A673 (cell line): ENCODE measurements around the gene HMGB1. TPM values are rescaled to one million over a fixed set of nuclear protein-coding genes. Genes with fewer than 3 reads are reported as not detected.

Source experiments
- BruUV-seq: library from RNA; stranded (reverse); fragments of 400-500 nt; replicated peaks from 2 replicates; lab custom pipeline; 2021; lab: Mats Ljungman, UMichigan
- CTCF ChIA-PET: fragments of 300-600 bp; sonication (Branson Sonifier 250); formaldehyde crosslinking; loops from one replicate; lab custom pipeline; 2022; ENCODE audit warnings: antibody characterized with exemption; lab: Charles Lee
- POLR2A ChIA-PET: fragments of 300-600 bp; sonication (Branson Sonifier 250); formaldehyde crosslinking; loops from one replicate; lab custom pipeline; 2022; ENCODE audit warnings: antibody characterized with exemption; ENCODE audit not compliant: low non-redundant PET; lab: Charles Lee
- DNase-seq: peaks from one replicate; pipeline ENCODE4 v3.0.0-alpha.2; 2015; ENCODE audit warnings: low spot score
- H3K27ac ChIP-seq: fragments of 200-600 bp; sonication (generic); 2 replicates; pipeline ENCODE4 v1.5.1; 2016; ENCODE audit warnings: mixed run types, low read depth, mild to moderate bottlenecking, mixed read lengths, antibody characterized with exemption, low read length; ENCODE audit not compliant: poor library complexity, severe bottlenecking
- H3K27me3 ChIP-seq: fragments of 200-600 bp; sonication (generic); replicated peaks from 2 replicates; pipeline ENCODE4 v1.6.1; 2017; ENCODE audit warnings: mixed run types, low read depth, mild to moderate bottlenecking, mixed read lengths, antibody characterized with exemption, low read length; ENCODE audit not compliant: insufficient read depth, poor library complexity
- H3K36me3 ChIP-seq: fragments of 200-600 bp; sonication (generic); 2 replicates; pipeline ENCODE4 v1.6.1; 2016; ENCODE audit warnings: mixed run types, mild to moderate bottlenecking, mixed read lengths, antibody characterized with exemption, low read length; ENCODE audit not compliant: insufficient read depth, poor library complexity, severe bottlenecking
- H3K4me1 ChIP-seq: fragments of 200-600 bp; sonication (generic); 2 replicates; pipeline ENCODE4 v1.6.1; 2017; ENCODE audit warnings: mixed run types, mild to moderate bottlenecking, mixed read lengths, antibody characterized with exemption, low read length; ENCODE audit not compliant: insufficient read depth, poor library complexity, severe bottlenecking
- H3K4me3 ChIP-seq: fragments of 200-600 bp; sonication (generic); 2 replicates; pipeline ENCODE4 v1.5.1; 2016; ENCODE audit warnings: low read depth, mixed run types, mild to moderate bottlenecking, mixed read lengths, low read length; ENCODE audit not compliant: poor library complexity, severe bottlenecking
- H3K9me3 ChIP-seq: fragments of 200-600 bp; sonication (generic); 2 replicates; pipeline ENCODE4 v1.6.1; 2016; ENCODE audit warnings: mixed run types, low read depth, mild to moderate bottlenecking, mixed read lengths, antibody characterized with exemption, low read length; ENCODE audit not compliant: poor library complexity, severe bottlenecking
- EZH2 ChIP-seq: fragments of 200-600 bp; sonication (generic); IDR thresholded peaks from 2 replicates; pipeline ENCODE4 v1.6.1; 2017; ENCODE audit warnings: borderline replicate concordance, low read depth, mild to moderate bottlenecking, mixed read lengths, antibody characterized with exemption, low read length; ENCODE audit not compliant: poor library complexity, severe bottlenecking
- intact Hi-C: fragments of 100-400 bp; cut with micrococcal nuclease; formaldehyde crosslinking; loops from one replicate; pipeline ENCODE4 v1.10.0; 2022; ENCODE audit not compliant: unreplicated experiment
- total RNA-seq: library from RNA; stranded (reverse); gene quantifications from 2 replicates; pipeline ENCODE4 v1.2.3, GENCODE V29; 2021
- TF ChIP-seq, protein P1 (sequence below): fragments of 300-800, 200-600 bp; sonication (generic); conservative IDR thresholded peaks from 2 replicates; pipeline ENCODE4 v1.5.1; 2017; ENCODE audit warnings: low read depth, mild to moderate bottlenecking, antibody characterized with exemption, low read length, moderate library complexity, mixed read lengths

HMGB1 gene
- total RNA-seq, 1 experiment from 2014 or later, result 1,602 TPM

DNA sequence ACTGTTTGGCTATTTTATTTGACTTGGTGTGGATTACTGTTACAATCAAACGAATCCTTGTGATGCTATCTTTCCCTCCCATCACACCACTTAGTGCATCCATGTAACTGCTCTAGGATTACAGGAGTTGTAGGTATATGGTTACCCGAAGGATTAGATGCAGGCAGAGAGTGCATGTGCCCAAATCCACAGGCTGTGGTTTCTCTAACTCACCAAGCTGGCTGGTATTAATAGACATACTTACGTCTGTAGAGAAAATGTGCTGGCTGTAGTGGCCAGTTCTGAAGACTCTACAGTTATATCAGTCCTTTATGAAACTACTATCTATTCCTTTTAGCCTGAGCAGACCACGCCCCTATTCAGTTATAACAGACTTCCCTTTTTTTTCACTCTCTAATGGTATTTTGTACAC is 1.1 kb upstream of the HMGB1 start:
- intact Hi-C loops, result loop anchor here (1.0 to 5.0 kb wide), 3 partner anchors 105 to 335 kb away; partner anchors contain the start of gene USPL1

DNA sequence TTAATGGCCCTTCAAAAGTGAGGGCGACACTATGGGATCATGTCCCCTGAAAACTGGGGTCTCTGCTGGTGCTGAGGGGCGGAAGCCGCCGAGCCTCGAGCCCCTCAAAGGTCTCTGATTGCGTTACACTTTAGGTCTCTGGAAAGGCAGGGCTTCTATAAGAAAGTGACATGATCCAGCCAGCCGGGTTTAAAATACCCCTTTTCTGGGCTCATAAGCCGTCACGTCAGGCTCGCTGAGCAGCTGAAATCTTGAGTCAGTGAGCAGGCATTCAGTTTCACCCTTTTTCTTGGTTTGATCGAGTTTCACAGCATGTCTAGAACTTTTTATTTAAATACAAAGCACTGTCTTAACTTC is 600 bp upstream of the HMGB1 start:
- Histone ChIP-seq H3K27me3 (no peaks in the 10 kb centered on the region), H3K4me1 (peaks cover 32% of the 10 kb centered on the region), H3K27ac (peak overlapping the region; percentile 100), H3K9me3 (no peaks in the 10 kb centered on the region), H3K36me3 (peaks cover 26% of the 10 kb centered on the region), H3K4me3 (peak overlapping the region; percentile 82)
- DNase-seq, result peak; percentile 62
- intact Hi-C loops, result loop anchor here (1.0 to 5.0 kb wide), 3 partner anchors 106 to 336 kb away; partner anchors contain the start of gene USPL1
- TF ChIP-seq, protein P1, sequence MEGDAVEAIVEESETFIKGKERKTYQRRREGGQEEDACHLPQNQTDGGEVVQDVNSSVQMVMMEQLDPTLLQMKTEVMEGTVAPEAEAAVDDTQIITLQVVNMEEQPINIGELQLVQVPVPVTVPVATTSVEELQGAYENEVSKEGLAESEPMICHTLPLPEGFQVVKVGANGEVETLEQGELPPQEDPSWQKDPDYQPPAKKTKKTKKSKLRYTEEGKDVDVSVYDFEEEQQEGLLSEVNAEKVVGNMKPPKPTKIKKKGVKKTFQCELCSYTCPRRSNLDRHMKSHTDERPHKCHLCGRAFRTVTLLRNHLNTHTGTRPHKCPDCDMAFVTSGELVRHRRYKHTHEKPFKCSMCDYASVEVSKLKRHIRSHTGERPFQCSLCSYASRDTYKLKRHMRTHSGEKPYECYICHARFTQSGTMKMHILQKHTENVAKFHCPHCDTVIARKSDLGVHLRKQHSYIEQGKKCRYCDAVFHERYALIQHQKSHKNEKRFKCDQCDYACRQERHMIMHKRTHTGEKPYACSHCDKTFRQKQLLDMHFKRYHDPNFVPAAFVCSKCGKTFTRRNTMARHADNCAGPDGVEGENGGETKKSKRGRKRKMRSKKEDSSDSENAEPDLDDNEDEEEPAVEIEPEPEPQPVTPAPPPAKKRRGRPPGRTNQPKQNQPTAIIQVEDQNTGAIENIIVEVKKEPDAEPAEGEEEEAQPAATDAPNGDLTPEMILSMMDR, result no peak
- no peak for TF ChIP-seq EZH2
- TSS peak; percentile 90 for BruUV-seq
- POLR2A ChIA-PET, result interaction anchor here (0.8 to 1.3 kb wide), 2 partner anchors 22 to 517 kb away, joined by 4 to 7 read pairs; no protein-coding TSS in a partner anchor
- CTCF ChIA-PET, result no interaction called here

More for the DNA sequence above, 1.1 kb upstream of the HMGB1 start:
- DNase-seq, result peak; percentile 48
- Histone ChIP-seq H3K9me3 (no peaks in the 10 kb centered on the region), H3K27me3 (no peaks in the 10 kb centered on the region), H3K4me1 (peaks cover 26% of the 10 kb centered on the region), H3K36me3 (peaks cover 21% of the 10 kb centered on the region), H3K27ac (peak overlapping the region; percentile 100), H3K4me3 (peak overlapping the region; percentile 82)
- BruUV-seq, result no TSS peak
- POLR2A ChIA-PET, result interaction anchor here (0.8 kb wide), 1 partner anchor 517 kb away, joined by 7 read pairs; no protein-coding TSS in a partner anchor
- CTCF ChIA-PET, result no interaction called here
- no peak for TF ChIP-seq EZH2
- TF ChIP-seq, protein P1, result no peak

DNA sequence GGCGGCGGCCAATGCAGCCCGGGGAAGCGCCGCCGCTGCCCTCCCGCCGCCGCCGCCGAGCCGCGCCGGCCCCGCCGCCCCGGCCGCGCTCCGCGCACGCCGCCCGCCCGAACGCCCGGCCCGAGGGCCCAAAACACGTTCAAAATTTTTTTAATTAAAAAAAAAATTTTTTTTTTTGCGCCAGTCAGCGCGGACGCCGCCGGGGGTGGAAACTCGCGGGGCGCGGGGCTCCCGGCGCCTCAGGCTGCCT is 468 bp downstream of the HMGB1 start:
- H3K4me3 ChIP-seq, result peak overlapping the region; percentile 82
- ChIA-PET CTCF (no interaction called here), POLR2A (interaction anchor here (0.6 to 1.3 kb wide), 4 partner anchors 21 to 273 kb away, joined by 3 to 8 read pairs (median 4); partner anchors contain the start of gene UBE2L5)
- peak overlapping the region; percentile 100 for H3K27ac ChIP-seq
- intact Hi-C loops, result loop anchor here (5.0 kb wide), 2 partner anchors 107 to 337 kb away; no protein-coding TSS in a partner anchor
- DNase-seq, result no peak
- no peak for TF ChIP-seq EZH2
- TF ChIP-seq, protein P1, result no peak
- peaks cover 32% of the 10 kb centered on the region for H3K4me1 ChIP-seq
- H3K27me3 ChIP-seq, result no peaks in the 10 kb centered on the region
- peaks cover 27% of the 10 kb centered on the region for H3K36me3 ChIP-seq
- H3K9me3 ChIP-seq, result no peaks in the 10 kb centered on the region
- BruUV-seq, result no TSS peak
